GM21825 (cell line): ENCODE measurements around the gene TPBGL.
"Not testable (repeated sequence)": the region's sequence is repeated elsewhere in the genome, so short reads cannot be mapped to it uniquely, and the experiment has no call there.

Experiments used
- ATAC-seq: cut with Tn5 transposase; IDR thresholded peaks from one replicate; pipeline ENCODE4 v1.9.1; 2021; ENCODE audit warnings: mild to moderate bottlenecking, moderate library complexity; ENCODE audit not compliant: unreplicated experiment

The TPBGL gene

DNA sequence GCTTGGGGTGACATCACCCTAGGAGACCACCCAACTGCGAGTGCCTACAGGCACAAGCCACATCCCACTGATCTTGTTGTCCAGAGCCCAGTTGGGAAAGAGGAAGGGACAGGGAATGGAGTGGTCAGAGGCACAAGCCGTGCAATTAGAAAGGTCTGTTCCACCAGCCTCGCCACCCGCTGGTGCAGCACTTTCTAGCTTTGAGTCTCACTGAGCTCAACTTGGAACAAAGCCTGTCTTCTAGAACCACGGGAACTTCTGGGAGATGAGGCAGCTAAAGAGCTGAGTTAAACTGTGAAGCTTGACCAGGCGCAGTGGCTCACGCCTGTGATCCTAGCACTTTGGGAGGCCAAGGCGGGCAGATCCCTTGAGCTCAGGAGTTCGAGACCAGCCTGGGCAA, 29.3 kb downstream of the TPBGL start:
- ATAC-seq: no peak

DNA sequence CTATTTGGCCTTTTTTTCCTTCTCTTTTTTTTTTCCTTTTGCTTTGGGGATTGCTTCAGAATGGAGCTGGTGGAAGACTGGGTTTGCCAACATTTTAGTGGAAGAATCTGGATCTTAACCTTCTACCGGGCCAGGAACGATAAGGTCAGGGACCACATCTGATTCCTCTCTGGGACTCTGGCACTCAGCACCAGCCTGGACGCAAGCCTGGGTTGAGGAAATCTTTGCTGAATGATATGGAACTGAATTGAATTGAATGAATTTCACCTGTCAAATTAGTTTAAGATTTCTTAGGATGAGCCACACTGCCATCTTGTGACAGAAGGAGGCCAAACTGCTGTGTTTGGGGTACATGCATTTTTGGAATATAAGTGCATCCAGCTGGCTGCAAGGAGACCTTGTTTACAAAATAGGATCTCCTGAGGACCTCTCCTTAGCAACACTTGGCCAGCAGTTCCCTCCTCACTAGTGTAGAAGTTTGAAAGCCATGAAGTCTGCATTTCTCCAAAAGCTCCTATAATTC, 30.4 kb downstream of the TPBGL start:
- no peak for ATAC-seq

DNA sequence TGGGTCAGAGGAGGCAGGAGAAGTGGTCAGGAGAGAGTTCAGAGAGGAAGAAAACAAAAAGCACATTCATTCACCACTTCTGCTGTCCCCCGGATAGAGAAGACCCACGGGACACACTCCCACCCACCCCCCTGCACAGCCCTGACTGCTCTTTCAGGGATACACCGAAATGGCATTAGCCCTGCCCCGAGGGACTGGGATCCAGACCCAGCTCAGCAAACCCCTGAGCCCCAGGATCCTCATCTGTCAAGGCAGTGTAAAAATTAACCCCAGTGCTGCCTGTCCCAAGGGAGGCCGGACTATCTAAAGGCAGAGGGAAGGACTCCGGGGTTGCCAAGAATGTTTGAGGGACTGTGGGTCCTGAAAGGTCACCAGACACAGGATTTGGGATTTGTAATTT, 31.2 kb downstream of the TPBGL start:
- ATAC-seq: no peak

DNA sequence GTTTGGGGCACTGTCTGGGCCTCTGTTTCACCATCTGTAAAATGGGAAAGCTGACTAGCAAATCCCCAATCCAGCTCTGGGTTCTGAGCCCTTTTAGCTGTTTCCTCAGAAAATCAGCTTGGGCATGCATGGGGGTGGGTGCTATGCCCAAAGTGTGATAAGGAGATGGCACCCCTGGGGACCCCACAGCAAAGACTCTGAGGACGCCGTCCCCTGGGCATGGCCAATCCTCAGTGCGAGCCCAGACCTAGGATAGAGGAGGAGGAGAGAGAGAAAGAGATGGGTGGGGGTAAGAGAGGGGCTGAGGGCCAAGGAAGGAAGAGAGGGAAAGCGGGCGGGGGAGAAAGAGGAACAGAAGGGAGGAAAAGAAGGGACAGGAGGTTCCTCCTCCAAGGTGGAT, 31.8 kb downstream of the TPBGL start:
- no peak for ATAC-seq

DNA sequence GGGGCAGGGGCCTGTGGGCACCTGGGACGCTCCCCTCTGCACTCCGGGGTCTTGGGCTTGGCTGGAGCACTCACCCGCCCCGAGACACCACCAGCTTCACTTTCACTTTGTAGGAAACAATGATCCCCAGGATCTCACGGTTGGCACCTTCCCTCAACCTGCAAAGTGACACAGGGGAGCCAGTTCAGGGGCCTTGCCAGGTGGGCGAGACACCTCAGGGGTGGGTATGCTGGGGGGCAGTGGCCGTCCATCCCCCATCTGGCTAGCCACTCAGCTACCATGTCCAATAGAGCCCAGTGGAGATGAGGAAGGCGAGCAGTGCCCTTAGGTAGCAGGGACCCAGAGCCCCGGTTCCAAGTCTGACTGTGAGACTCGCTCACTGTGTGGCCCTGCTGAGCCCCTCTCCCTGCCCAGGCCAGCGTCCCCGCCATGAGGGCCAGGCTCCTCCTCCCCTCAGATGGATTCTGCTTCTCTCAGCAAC, 32.3 kb downstream of the TPBGL start:
- ATAC-seq: no peak

DNA sequence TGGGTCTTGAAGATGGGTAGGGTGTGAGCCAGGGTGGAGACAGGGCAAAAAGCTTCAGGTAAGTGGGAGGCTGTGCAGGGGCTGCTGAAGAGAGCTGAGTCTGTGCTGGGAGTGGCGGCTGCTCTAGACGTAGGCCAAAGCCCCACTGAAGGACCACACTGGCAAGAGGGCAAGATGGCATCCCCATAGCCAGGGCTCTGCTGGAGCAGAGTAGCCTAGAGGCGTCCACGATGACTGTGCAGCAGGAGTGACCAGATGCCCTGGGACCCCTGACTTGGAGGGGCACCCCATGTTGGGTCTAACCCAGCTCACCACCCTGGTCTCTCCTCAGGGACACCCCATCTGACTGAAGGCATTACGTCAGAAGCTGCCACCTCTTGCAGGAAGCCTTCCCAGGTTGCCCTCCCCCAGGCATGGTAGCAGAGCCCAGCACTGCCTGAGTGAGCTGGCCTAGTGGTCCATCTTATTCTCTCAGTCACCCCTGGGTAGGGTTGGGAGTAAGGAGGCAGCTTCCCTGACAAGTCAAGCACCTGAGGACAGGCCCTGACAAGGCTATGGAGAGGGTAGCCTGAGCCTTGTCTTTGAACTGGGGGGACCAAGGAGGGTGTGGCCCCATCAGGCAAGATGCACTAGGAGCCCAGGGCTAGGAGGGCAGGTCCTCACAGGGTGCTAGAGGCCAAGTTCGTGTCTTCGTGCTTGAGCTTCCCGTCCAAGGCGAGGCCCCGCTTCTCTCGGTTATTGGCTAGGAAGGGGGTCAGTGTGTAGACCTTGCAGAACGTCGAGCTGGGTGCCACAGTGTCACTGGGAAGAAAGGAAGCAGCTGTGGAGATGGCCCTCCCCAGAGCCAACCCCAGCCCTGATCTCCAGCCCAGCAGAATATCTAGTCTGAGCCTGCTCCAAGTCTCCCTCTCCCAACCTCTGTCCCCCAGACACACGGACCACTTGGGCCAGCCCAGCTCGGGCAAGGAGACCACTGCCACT, 33.1 kb downstream of the TPBGL start:
- ATAC-seq: no peak

DNA sequence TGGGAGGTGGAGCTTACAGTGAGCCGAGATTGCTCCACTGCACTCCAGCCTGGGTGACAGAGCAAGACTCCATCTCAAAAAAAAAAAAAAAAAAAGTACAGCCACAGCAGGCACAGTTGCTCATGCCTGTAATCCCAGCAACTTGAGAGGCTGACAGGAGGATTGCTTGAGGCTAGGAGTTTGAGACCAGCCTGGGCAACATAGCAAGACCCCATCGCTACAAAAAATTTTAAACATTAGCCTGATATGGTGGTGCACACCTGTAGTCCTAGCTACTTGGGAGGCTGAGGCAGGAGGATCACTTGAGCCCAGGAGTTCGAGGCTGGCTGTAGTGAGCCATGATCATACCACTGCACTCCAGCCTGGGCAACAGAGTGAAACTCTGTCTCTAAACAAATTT, 34.1 kb downstream of the TPBGL start:
- ATAC-seq: not testable (repeated sequence)

DNA sequence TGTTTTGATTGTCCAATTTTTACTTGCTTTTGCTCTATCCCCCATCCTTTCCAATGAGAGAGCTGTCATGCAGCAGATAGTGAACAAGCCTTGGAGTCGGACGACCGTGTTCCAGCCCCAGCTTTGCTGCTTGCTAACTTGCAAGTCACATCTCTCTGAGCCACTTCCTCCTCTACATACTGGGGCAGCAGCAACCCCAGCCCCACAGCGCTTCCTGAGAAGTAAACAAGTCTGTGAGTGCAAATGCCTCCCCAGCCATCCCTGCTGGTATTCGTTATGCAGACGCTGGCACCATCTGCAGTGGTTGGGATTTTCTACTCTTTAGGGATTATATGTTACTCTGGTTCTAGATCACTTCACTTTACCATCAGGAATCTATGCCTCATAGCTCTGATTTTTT, 35.0 kb downstream of the TPBGL start:
- no peak for ATAC-seq

DNA sequence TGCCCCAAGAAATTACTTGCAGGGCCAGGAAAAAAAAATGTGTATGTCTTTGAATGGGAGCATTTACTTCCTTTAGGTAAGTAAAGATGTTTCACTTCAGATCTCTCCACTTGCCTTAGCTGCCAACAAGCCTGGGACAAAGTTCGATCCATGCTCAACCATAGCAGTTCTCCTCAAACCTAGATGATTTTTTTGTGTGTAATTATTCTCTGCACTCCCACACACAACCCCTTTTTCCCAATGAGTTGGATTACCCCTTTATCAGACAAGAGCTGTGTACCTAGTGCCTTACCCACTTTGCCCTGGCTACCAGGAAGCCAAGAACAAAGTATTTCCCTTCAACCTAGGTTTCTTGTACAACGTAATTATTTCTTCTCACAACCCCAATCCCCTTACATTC, 35.6 kb downstream of the TPBGL start:
- no peak for ATAC-seq

DNA sequence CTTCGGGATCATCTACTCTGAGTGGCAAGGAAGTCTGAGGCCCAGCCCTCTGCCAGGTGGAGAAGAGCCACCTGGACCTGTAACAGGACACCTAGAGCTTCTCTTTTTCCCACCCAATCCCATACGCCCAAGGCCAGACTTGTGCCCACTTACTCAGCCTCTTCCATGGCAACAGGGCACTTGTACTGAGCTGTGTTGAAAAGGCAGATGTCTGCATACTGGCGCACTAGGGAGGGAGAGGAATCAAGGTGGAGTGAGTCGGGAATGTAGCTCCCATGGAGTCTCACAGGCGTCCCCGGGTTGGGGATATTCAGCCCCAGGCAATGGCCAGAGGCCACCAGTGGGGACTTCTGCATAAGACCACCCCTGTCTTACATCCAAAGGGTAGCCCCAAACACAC, 36.1 kb downstream of the TPBGL start:
- ATAC-seq: no peak

DNA sequence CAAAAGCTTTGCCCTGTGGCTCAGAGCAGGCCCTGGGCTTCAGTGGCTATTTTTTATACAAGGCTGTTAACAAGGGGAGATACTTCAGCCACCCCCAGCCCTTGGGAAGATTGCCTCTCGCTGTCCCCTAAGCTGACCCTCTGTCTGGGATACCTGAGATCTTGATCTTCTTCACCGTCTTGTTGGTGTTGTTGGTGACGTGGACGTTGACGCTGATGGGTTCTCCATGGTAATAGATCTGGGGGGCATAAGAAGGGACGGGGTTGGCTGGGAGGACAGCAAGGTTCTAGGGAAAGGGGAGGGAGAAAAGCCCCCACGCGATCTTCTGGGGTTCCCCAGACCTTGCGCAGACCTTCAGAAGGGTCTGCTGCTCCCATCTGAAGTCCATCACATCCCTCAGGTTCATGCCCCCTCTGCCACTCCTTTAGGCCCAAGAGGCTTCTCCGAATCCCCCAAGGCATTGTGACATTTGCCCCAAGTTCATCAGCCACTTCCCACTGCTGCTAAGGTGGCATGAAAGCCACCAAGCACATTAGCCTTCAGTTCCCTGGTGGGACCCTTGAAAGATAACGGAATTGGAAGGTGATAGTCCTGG, 36.7 kb downstream of the TPBGL start:
- ATAC-seq: no peak

DNA sequence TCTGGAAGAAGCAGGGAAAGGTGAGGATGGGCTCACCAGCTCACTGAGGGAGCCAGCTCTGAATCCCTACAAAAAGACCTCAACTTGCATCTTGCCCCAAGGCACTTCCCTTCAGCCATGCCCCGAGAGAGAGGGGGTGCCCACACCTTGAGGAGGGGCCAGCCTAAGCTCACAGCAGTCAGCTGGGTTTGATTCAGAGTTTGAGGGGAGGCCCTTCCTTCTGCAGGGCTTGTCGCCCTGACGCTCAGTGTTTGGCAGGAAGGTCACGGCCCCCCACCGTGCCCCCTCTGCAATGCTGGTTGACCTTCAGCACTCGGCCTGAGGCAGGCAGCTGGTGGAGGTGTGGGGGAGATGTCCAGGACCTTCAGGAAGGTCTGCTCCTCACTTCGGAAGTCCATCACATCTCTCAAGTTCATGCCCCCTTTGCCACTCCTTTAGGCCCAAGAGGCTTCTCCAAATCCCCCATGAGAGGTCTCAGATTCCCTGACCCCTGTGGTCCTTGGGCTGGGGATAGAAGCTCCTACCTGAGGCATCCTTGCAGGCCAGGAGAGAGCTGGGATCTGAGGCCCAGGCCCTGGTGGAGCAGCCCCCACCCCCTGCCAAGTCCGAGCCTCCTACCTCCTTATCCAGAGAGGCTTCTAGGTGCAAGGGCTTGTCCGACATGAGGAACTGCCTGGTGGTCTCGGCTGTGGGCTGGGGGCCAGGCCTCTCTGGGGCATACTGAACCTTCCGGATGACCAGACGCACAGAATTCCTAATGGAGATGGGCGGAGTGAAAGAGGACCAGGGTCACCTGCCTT, 37.6 kb downstream of the TPBGL start:
- no peak for ATAC-seq

DNA sequence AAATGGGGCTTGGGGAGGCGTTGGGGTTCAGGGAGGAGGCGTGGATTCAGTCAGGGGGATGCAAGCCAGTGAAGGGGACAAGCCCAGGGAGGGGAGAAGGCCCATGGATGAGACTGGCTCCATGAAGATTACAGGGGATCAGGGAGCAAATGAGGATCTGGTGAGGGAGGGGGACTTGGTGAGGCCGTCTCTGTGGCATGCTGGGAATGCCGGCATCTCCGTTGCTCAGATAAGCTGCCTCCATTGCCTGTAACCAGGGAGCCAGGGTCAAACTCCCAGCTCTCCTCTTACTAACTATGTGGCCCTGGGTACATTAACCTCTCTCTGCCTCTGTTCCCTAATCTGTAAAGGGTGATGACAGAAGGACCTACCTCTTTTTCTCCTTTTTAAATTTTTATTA, 38.7 kb downstream of the TPBGL start:
- no peak for ATAC-seq

DNA sequence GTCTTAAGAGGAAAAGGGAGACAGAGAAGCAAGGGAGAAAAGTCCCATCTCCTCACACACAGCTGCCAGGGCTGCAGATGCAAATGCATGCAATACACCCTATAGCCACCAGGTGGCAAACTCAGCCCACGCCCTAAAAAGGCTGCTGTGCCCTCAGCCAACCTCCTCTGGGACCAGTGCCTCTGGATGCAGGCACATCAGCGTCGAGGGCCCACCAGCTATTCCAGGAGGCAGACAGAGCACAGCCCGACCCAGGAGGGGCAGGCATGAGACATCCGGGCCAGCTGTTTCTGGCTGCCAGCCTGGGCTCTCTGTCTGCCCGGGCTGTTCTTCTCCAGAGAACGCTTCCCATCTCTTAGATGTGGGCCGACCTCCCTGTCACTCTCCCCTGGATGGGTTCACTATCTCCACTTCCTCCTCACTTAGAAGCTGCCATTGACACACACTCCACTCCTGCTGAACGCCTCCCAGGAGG, 39.7 kb downstream of the TPBGL start:
- no peak for ATAC-seq

DNA sequence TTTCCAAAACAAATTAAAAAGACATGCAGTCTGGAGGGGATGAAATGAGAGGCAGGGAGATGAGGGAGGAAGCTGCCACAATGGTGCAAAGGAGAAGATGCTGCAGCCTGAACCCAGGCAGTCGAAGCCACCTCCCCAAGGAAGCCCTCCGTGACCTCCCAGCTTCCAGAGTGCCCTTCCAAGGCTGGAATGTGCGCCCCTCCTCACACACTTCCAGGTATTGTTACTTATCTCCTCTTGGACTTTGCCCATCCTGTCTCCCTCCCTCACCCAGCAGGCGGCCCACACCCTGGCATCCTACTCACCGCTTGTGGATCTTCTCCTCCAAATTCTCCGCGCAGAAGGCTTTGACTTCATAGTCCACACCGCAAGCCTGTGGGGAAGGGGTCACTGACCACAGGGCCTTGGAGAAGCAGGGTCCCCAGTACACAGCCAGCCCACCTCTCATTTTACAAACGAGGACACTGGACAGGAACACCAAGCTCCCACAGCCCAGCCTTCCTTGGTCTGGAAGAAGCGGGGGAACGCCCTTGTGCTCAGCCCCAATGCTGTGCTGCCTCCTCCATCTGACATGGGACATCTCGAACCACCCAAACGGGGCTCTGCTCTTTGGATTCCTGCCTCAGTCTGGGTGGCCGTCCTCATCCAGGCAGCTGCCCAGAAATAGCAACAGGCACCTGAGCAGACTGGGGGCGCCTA, 40.3 kb downstream of the TPBGL start:
- no peak for ATAC-seq

DNA sequence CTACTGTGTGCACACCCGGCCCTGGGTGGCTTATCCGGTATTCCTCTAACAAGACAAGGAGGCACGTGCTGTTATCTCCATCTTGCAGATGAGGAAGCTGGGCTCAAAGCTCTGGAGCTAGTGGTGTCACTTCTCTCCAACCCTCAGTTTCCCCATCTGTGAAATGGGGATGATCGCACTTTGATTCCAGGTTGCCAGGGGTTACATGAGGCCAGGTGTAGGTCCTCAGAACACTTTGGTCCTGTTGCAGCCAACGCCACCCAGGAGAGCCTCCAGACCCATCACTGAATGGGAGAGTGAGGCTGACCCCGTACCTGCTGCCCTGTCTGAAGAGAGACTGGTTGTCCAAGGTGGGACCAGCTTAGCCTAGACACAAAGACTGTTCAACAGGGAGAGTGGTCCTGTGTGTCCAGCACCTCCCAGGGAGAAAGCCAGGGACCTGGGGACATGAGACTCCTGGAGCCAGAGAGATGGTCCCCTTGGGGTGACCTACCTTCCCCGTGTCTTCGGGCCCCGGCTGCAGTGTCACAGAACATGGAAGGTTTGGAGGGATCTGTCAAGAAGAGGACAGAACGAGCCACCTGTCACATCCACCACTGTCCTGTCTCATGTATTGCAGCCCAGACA, 41.0 kb downstream of the TPBGL start:
- no peak for ATAC-seq

DNA sequence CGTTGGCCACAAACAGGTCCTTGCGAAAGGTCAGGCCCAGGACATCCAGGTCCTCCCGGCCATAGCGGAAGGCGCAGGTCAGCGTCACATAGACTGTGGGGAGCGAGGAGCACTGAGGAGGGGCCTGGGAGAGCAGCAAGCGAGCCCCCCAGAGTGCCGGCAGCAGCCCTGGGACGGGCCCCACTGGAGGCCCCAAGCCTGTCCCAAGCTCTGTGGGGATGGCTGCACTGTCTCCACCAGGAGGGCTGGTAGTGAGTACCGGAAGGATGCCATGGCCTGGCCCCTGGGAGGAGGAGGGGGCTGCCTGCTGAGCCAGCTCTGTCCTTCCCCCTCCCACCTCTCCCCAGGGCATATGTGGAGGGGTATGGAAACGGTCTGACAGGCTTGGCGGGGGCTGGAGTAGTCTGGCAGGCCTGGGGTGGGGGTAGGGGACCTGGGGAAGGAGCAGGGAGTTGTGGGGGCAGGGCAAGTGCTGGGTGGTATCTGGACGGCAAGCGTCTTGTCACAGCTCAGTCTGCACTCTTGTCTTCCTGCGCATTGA, 42.9 kb downstream of the TPBGL start:
- ATAC-seq: no peak

DNA sequence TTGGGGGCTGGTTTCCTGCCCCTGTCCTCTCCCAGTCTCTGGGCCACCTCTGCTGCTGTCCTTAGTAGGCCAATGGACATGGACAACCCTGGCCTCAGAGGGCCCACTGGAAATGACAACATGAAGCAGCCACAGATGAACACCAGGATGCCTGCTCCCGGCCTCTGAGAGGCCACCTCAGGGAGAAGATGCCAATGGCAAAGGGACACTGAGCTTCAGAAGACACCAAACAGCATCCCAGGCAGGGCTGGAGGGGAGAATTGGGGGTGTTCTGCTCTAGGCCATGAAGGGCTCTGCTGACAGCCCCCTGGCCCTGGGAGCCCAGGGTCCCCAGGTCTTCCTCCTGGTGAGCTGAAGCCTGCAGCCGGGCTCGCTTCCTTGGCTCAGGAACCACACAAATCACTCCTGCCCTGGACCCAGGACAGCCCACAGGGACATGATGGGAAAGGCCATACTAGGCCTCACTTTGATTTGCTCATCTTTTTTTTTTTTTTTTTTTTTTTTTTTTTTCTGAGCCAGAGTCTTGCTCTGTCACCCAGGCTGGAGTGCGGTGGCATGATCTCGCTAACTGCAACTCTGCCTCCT, 45.3 kb downstream of the TPBGL start:
- no peak for ATAC-seq

DNA sequence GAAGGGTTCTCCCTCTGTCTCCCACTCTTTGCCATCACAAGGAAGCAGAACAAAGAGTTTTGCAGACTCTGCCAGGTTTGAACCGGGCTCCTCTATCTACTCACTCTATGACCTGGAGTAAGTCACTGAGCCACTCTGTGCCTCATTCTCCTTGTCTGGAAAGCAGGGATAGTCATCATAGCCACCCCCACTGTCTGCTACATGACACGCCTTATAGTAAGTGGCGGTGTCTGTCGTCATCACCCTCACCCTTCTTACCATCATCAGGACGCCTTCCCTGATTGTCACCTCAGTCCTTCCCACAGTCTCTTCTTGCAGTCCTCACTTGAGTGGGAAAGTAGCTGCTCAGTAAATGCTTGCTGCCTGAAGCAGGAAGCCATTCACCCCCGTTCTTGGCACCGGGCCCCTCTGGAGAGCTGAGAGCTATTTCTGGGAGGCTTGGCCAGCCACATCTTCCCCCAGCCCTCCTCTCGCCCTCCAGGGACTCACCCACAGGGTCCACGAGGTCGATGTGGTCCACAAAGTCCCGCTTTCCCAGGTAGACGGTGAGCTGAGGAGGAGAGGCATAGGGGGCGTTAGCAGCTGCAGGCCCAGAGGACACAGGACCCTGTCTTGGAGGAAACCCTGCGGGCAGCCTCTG, 46.4 kb downstream of the TPBGL start:
- no peak for ATAC-seq
